GM23248 (cell line): ENCODE results near the gene RAMACL. TPM values are rescaled to one million over a fixed set of nuclear protein-coding genes. Genes with fewer than 3 reads are reported as not detected.

ENCODE experiments used
- DNase-seq: peaks from one replicate; pipeline ENCODE4 v3.0.0-alpha.2; 2015
- H2AFZ ChIP-seq: fragments of 200-600 bp; sonication (generic); 2 replicates; pipeline ENCODE4 v1.6.1; 2016; ENCODE audit warnings: antibody characterized with exemption
- H3F3A ChIP-seq: fragments of 200-600 bp; sonication (generic); 2 replicates; pipeline ENCODE4 v1.6.1; 2016; ENCODE audit warnings: mild to moderate bottlenecking, antibody characterized with exemption, mixed run types; ENCODE audit not compliant: insufficient read depth
- H3K27ac ChIP-seq: fragments of 200-600 bp; sonication (generic); 2 replicates; pipeline ENCODE4 v1.5.1; 2016; ENCODE audit warnings: mild to moderate bottlenecking
- H3K27me3 ChIP-seq: fragments of 200-600 bp; sonication (generic); replicated peaks from 2 replicates; pipeline ENCODE4 v1.6.1; 2016; ENCODE audit warnings: mild to moderate bottlenecking; ENCODE audit not compliant: insufficient read depth
- H3K36me3 ChIP-seq: fragments of 200-600 bp; sonication (generic); 2 replicates; pipeline ENCODE4 v1.6.1; 2016; ENCODE audit warnings: low read depth, mild to moderate bottlenecking
- H3K4me1 ChIP-seq: fragments of 200-600 bp; sonication (generic); 2 replicates; pipeline ENCODE4 v1.6.1; 2016; ENCODE audit warnings: mild to moderate bottlenecking; ENCODE audit not compliant: insufficient read depth
- H3K4me2 ChIP-seq: fragments of 200-600 bp; sonication (generic); one replicate; pipeline ENCODE4 v1.6.1; 2016; ENCODE audit warnings: mild to moderate bottlenecking; ENCODE audit not compliant: unreplicated experiment
- H3K4me3 ChIP-seq: fragments of 200-600 bp; sonication (generic); 2 replicates; pipeline ENCODE4 v1.5.1; 2016; ENCODE audit warnings: mild to moderate bottlenecking
- H3K79me2 ChIP-seq: fragments of 200-600 bp; sonication (generic); 2 replicates; pipeline ENCODE4 v1.6.1; 2016; ENCODE audit warnings: mild to moderate bottlenecking; ENCODE audit not compliant: insufficient read depth
- H3K9ac ChIP-seq: fragments of 200-600 bp; sonication (generic); 2 replicates; pipeline ENCODE4 v1.6.1; 2016; ENCODE audit warnings: mild to moderate bottlenecking
- H3K9me2 ChIP-seq: fragments of 200-600 bp; sonication (generic); 2 replicates; pipeline ENCODE4 v1.6.1; 2016; ENCODE audit warnings: mixed run types, mild to moderate bottlenecking, moderate library complexity; ENCODE audit not compliant: insufficient read depth
- H3K9me3 ChIP-seq: fragments of 200-600 bp; sonication (generic); one replicate; pipeline ENCODE4 v1.6.1; 2017; ENCODE audit warnings: low read depth
- H4K20me1 ChIP-seq: fragments of 200-600 bp; sonication (generic); 2 replicates; pipeline ENCODE4 v1.6.0; 2016; ENCODE audit not compliant: insufficient read depth
- EZH2 ChIP-seq: fragments of 200-600 bp; sonication (generic); IDR thresholded peaks from 2 replicates; pipeline ENCODE4 v1.6.1; 2018; ENCODE audit warnings: antibody characterized with exemption, mild to moderate bottlenecking; ENCODE audit not compliant: insufficient read depth, poor library complexity, severe bottlenecking
- EZH2phosphoT487 ChIP-seq: fragments of 200-600 bp; sonication (generic); IDR thresholded peaks from 2 replicates; pipeline ENCODE4 v1.6.1; 2018; ENCODE audit warnings: antibody characterized with exemption, moderate library complexity, mild to moderate bottlenecking, low read depth; ENCODE audit not compliant: insufficient read depth
- WGBS, 2 experiments: methylation state at CpG; one replicate each; pipeline ENCODE4 v1.1.6; 2015 to 2017; ENCODE audit warnings: low lambda C conversion rate in 2 of 2, low coverage in 1 of 2; ENCODE audit errors: missing lambda C conversion rate in 2 of 2; 5-methylcytosine and 5-hydroxymethylcytosine counted together
- in situ Hi-C: fragments of 300-500 bp; cut with MboI; formaldehyde crosslinking; loops from 2 replicates; pipeline ENCODE4 v1.15.0; 2020
- polyA plus RNA-seq: library from polyadenylated mRNA; unstranded; fragments of >200 nt; fragmentation: Nextera tagmentation; extraction: Ambion mirVana; gene quantifications from 2 replicates; pipeline ENCODE4 v1.2.1, GENCODE V29; 2016
- total RNA-seq: library from RNA; depleted of rRNA; stranded (reverse); fragments of >200 nt; shearing (Covaris generic); gene quantifications from 2 replicates; pipeline ENCODE4 v1.2.3, GENCODE V29; 2014

The RAMACL gene
- total and polyA plus RNA-seq, 2 experiments from 2014 or later = 0.31 to 2.1 TPM

DNA sequence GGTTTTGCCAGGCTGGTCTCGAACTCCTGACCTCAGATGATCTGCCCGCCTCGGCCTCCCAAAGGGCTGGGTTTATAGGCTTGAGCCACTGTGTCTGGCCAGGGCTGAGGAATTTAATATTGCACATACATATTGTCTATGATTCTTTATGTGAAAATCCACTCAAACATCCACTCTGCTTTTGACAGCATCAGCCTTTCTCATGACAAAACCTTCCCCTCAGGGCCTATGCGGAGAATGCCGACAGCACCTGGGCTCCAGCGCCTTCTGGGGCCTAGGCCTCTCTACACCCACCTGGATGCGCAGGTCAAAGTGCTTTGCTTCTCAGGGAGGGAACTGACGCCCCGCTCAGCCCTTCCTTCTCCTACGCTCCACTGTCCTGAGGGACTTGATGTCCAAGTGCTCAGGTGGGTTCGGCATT is 5.4 kb downstream of the RAMACL start:
- H3K27ac ChIP-seq = no peak overlapping the region
- H3K4me3 ChIP-seq = no peak overlapping the region
- DNase-seq = no peak
- no peaks in the 10 kb centered on the region for H4K20me1 ChIP-seq
- H3K9ac ChIP-seq = no peak overlapping the region
- H3K9me2 ChIP-seq = no peaks in the 10 kb centered on the region
- TF ChIP-seq EZH2 (no peak), EZH2phosphoT487 (no peak)
- H3F3A ChIP-seq = peaks cover 9% of the 10 kb centered on the region
- peaks cover 58% of the 10 kb centered on the region for H3K79me2 ChIP-seq
- no peaks in the 10 kb centered on the region for H3K36me3 ChIP-seq
- H3K9me3 ChIP-seq = no peaks in the 10 kb centered on the region
- H3K4me1 ChIP-seq = peaks cover 15% of the 10 kb centered on the region
- H3K27me3 ChIP-seq = no peaks in the 10 kb centered on the region
- 89 to 92% methylated on average over 11 of the region's 11 CpGs for WGBS, 2 experiments
- in situ Hi-C loops = no loop called here
- H3K4me2 ChIP-seq = no peak overlapping the region
- H2AFZ ChIP-seq = no peak overlapping the region

GRCh38 chr6:166580076-166581050 is 6.1 kb downstream of the RAMACL start:
- peaks cover 65% of the 10 kb centered on the region for H3K79me2 ChIP-seq
- no peak for TF ChIP-seq EZH2
- TF ChIP-seq EZH2phosphoT487 = no peak
- in situ Hi-C loops = no loop called here
- no peak overlapping the region for H3K4me2 ChIP-seq
- no peak overlapping the region for H3K9ac ChIP-seq
- no peak overlapping the region for H3K4me3 ChIP-seq
- H3K27ac ChIP-seq = no peak overlapping the region
- no peaks in the 10 kb centered on the region for H3K9me2 ChIP-seq
- 88 to 90% methylated on average over 16 to 17 of the region's 17 CpGs for WGBS, 2 experiments
- H3K9me3 ChIP-seq = no peaks in the 10 kb centered on the region
- no peak overlapping the region for H2AFZ ChIP-seq
- no peaks in the 10 kb centered on the region for H3K27me3 ChIP-seq
- peaks cover 21% of the 10 kb centered on the region for H3K4me1 ChIP-seq
- H4K20me1 ChIP-seq = no peaks in the 10 kb centered on the region
- peaks cover 9% of the 10 kb centered on the region for H3F3A ChIP-seq
- no peaks in the 10 kb centered on the region for H3K36me3 ChIP-seq
- peak; percentile 18 for DNase-seq

GRCh38 chr6:166579237-166579850 is 7.1 kb downstream of the RAMACL start:
- Histone ChIP-seq H3K27ac (no peak overlapping the region), H3K4me3 (no peak overlapping the region), H4K20me1 (no peaks in the 10 kb centered on the region), H3K9me2 (no peaks in the 10 kb centered on the region), H3K9ac (no peak overlapping the region), H3K4me2 (no peak overlapping the region), H3K79me2 (peaks cover 57% of the 10 kb centered on the region), H3F3A (peaks cover 7% of the 10 kb centered on the region), H3K27me3 (no peaks in the 10 kb centered on the region), H3K36me3 (no peaks in the 10 kb centered on the region), H3K9me3 (no peaks in the 10 kb centered on the region), H2AFZ (no peak overlapping the region), H3K4me1 (peaks cover 19% of the 10 kb centered on the region)
- in situ Hi-C loops = no loop called here
- 81 to 84% methylated on average over 9 of the region's 9 CpGs for WGBS, 2 experiments
- TF ChIP-seq EZH2 (no peak), EZH2phosphoT487 (no peak)
- no peak for DNase-seq

- WGBS, 2 experiments = 88 to 95% methylated on average over 15 of the region's 15 CpGs
Measured at GRCh38 chr6:166578536-166579236, 7.8 kb downstream of the RAMACL start.

More at GRCh38 chr6:166578536-166579236, 7.8 kb downstream of the RAMACL start:
- no peak overlapping the region for H3K27ac ChIP-seq
- no peaks in the 10 kb centered on the region for H3K27me3 ChIP-seq
- no peak for DNase-seq
- H3K4me2 ChIP-seq = no peak overlapping the region
- H3K4me3 ChIP-seq = no peak overlapping the region
- H3K9ac ChIP-seq = no peak overlapping the region
- in situ Hi-C loops = no loop called here
- H3K4me1 ChIP-seq = peaks cover 13% of the 10 kb centered on the region
- H3F3A ChIP-seq = 0 out of 2 replicates have a peak, but pooled peaks cover under 1% of the 10 kb centered on the region
- no peaks in the 10 kb centered on the region for H3K9me2 ChIP-seq
- H4K20me1 ChIP-seq = no peaks in the 10 kb centered on the region
- H3K9me3 ChIP-seq = no peaks in the 10 kb centered on the region
- peaks cover 54% of the 10 kb centered on the region for H3K79me2 ChIP-seq
- no peak overlapping the region for H2AFZ ChIP-seq
- no peaks in the 10 kb centered on the region for H3K36me3 ChIP-seq
- TF ChIP-seq EZH2phosphoT487 (no peak), EZH2 (no peak)
